Tibial nerve (tissue), 4 donors: ENCODE measurements around the gene PITX1.

Experiments used
- CTCF ChIP-seq, 5 experiments: fragments of 200-600 bp in 3 of 5; fragments of 450-650 bp in 2 of 5; sonication (generic) in 3 of 5; IDR thresholded peaks; one replicate each; pipeline ENCODE4 v1.5.1; 2016 to 2019; ENCODE audit warnings: antibody characterized with exemption in 5 of 5, mild to moderate bottlenecking in 3 of 5, moderate library complexity in 2 of 5
- EP300 ChIP-seq, 2 donors: sonication (generic); formaldehyde crosslinking; IDR thresholded peaks; one replicate each; pipeline ENCODE4 v1.6.1; 2017; ENCODE audit warnings: antibody characterized with exemption in 2 of 2, mild to moderate bottlenecking in 1 of 2
- POLR2A ChIP-seq, 2 donors: fragments of 450-650 bp; IDR thresholded peaks; one replicate each; pipeline ENCODE4 v1.6.1; 2017; ENCODE audit warnings: antibody characterized with exemption in 2 of 2, mild to moderate bottlenecking in 2 of 2, moderate library complexity in 2 of 2

- TF ChIP-seq CTCF (IDR thresholded peaks at IDR 0.05) (no peak), POLR2A (IDR thresholded peaks at IDR 0.05) (no peak), EP300 (IDR thresholded peaks at IDR 0.05) (no peak)
These were observed 29.0 kb upstream of the PITX1 start for GRCh38 chr5:135063056-135063445.
